ENCODE measurements around the gene PRF1. TPM values are rescaled to one million over a fixed set of nuclear protein-coding genes. Genes with fewer than 3 reads are reported as not detected.

PRF1 gene
- total RNA-seq, 4 donors from 2014 or later = 0.34 to 2.5 (median 0.70) TPM; not detected in 1

DNA sequence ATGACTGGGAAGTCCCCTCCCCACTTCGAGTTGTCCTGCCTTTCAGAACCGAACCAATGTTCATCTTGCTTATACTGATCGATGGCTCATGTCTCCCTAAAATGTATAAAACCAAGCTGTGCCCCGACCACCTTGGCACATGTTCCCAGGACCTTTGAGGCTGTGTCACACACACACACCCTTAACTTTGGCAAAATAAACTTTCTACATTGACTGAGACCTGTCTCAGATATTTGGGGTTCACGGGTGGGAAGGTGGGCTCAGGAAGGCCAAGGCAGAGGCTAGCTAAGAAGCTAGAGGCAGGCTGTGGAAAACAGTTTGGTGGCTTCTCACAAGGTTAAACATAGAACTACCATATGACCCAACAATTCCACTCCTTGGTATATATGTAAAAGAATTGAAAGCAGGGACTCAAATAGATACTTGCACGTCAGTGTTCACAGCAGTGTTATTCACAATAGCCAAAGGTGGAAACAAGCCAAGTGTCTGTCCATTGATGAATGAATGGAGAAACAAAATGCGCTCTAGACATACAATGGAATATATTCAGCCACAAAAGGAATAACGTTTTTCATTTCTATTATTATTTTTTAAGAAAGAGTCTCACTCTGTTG, 15.4 kb downstream of the PRF1 start:
- 86% methylated on average over 8 of the region's 8 CpGs for WGBS

DNA sequence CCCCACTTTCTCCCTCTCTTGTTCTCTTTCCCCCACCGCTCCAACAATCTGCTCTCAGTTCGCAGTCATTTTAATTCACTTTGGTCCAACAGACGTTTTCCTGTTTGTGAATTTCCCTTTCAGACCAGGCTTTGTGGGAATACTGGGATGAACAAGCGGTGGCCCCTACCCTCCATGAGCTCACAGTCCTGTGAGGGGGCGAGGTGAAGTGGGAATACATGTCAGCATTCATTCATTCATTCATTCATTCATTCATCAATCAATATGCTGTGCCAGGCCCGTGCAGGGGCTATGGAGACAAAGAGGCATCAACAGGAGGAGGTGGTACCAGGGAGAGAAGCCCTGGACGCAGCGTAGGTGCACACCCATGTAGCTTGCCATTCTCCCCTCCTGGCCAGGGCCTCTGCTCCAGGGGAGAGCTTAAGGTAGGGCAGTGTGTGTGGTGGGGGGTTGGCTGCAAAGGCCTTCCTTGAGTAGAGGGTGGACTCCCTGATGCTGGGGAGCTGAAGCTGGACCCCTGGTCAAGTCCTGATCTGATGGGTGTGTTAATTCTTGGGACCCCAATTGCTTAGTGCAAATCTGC, 16.1 kb downstream of the PRF1 start:
- Histone ChIP-seq H3K27me3 (peaks cover 2% of the 10 kb centered on the region), H3K4me3 (no peak overlapping the region), H3K27ac (no peak overlapping the region), H3K36me3 (no peaks in the 10 kb centered on the region), H3K4me1 (no peaks in the 10 kb centered on the region), H3K9me3 (no peaks in the 10 kb centered on the region)
- WGBS = 94% methylated on average over 8 of the region's 8 CpGs
- TF ChIP-seq, protein P1, sequence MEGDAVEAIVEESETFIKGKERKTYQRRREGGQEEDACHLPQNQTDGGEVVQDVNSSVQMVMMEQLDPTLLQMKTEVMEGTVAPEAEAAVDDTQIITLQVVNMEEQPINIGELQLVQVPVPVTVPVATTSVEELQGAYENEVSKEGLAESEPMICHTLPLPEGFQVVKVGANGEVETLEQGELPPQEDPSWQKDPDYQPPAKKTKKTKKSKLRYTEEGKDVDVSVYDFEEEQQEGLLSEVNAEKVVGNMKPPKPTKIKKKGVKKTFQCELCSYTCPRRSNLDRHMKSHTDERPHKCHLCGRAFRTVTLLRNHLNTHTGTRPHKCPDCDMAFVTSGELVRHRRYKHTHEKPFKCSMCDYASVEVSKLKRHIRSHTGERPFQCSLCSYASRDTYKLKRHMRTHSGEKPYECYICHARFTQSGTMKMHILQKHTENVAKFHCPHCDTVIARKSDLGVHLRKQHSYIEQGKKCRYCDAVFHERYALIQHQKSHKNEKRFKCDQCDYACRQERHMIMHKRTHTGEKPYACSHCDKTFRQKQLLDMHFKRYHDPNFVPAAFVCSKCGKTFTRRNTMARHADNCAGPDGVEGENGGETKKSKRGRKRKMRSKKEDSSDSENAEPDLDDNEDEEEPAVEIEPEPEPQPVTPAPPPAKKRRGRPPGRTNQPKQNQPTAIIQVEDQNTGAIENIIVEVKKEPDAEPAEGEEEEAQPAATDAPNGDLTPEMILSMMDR (IDR thresholded peaks at IDR 0.05) = no peak
- TF ChIP-seq EP300 (IDR thresholded peaks at IDR 0.05) = no peak
- no peak for TF ChIP-seq POLR2AphosphoS5 (IDR thresholded peaks at IDR 0.05)
- TF ChIP-seq POLR2A (IDR thresholded peaks at IDR 0.05) = no peak
- peak; percentile 22 to 61 for DNase-seq (ENCODE audit: low spot score in 2 of 2)

More for the DNA sequence above, 15.4 kb downstream of the PRF1 start:
- Histone ChIP-seq H3K27ac (no peak overlapping the region), H3K4me3 (no peak overlapping the region), H3K27me3 (peaks cover 2% of the 10 kb centered on the region), H3K4me1 (no peaks in the 10 kb centered on the region), H3K9me3 (no peaks in the 10 kb centered on the region), H3K36me3 (no peaks in the 10 kb centered on the region)
- peak in 1 of 2 donors; percentile 35 for DNase-seq (ENCODE audit: low spot score in 2 of 2)
- no peak for TF ChIP-seq POLR2A (IDR thresholded peaks at IDR 0.05)
- no peak for TF ChIP-seq EP300 (IDR thresholded peaks at IDR 0.05)
- TF ChIP-seq POLR2AphosphoS5 (IDR thresholded peaks at IDR 0.05) = no peak
- TF ChIP-seq, protein P1 (IDR thresholded peaks at IDR 0.05) = no peak

DNA sequence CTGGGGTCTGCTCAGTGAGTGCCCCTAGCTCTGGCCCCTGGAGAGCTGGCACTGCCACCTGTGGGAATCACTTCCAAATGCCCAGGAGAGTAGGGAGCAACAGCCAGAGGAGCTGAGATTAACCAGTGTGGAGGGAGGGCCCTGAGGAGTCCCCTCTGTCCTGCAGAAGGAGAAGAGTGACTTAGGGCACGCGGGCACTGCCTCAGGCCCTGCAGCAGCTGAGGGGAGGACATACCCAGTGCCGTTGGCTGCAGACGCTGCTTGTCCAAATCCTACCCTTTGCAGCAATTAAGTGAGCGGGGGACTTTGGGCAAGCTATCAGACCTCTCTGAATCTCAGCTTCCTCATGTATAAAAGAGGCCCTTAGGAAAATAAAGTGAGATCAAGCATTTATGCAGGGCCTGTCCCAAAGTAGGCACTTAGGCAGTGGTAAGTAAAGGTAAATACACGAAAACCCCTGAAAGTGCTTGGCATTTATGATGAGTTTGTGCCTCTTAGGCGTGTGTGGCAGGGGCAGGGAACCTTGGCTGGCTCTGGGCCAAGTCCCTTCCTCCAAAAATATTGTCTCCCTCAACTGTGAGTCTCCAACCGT, 16.9 kb downstream of the PRF1 start:
- TF ChIP-seq, protein P1 (IDR thresholded peaks at IDR 0.05) = no peak
- Histone ChIP-seq H3K36me3 (no peaks in the 10 kb centered on the region), H3K27me3 (peaks cover 2% of the 10 kb centered on the region), H3K4me1 (no peaks in the 10 kb centered on the region), H3K27ac (no peak overlapping the region), H3K4me3 (no peak overlapping the region), H3K9me3 (no peaks in the 10 kb centered on the region)
- peak; percentile 34 to 47 for DNase-seq (ENCODE audit: low spot score in 2 of 2)
- 85% methylated on average over 6 of the region's 8 CpGs for WGBS

DNA sequence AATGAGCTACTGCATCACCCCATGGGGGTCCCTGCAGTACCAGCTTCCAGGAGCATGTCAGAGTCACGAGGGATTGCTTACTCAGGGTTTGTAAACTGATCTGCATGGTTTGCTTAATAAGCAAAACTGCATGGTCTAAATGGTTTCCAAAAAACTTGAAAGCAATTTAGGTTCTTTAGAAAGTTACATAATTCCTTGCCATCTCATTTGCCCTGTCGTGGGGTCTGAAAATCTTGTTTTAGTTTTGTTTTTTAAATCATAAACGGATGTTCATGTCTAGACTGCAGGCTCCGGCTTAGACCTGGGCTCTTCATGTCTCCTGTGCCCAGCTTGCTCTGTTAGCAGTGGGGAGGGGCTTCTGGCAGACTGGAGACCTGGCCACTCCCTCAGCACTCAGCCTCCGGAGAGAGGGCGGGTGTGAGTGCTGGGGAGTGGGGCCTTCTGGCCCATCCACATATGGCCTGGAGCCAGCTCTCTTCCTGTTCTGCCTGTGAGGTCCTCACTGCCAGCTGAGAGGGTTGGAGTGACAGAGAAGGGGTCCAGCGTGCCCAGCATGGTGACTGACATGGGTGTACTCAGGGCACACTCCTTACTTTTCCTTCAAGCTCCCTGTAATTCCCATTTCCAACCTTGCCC, 17.5 kb downstream of the PRF1 start:
- DNase-seq (ENCODE audit: low spot score in 2 of 2) = peak; percentile 23 to 37

More for the DNA sequence above, 17.5 kb downstream of the PRF1 start:
- H3K4me1 ChIP-seq = no peaks in the 10 kb centered on the region
- TF ChIP-seq POLR2AphosphoS5 (IDR thresholded peaks at IDR 0.05) = no peak
- TF ChIP-seq EP300 (IDR thresholded peaks at IDR 0.05) = no peak
- TF ChIP-seq POLR2A (IDR thresholded peaks at IDR 0.05) = no peak
- TF ChIP-seq, protein P1 (IDR thresholded peaks at IDR 0.05) = no peak
- no peak overlapping the region for H3K4me3 ChIP-seq
- WGBS = 27% methylated on average over 7 of the region's 7 CpGs
- no peak overlapping the region for H3K27ac ChIP-seq
- H3K36me3 ChIP-seq = no peaks in the 10 kb centered on the region
- no peaks in the 10 kb centered on the region for H3K9me3 ChIP-seq
- peaks cover 2% of the 10 kb centered on the region for H3K27me3 ChIP-seq
